Mesenchymal stem cell (in vitro differentiated cells and primary cell): ENCODE measurements around the gene SZT2.

ENCODE experiments used
- DNase-seq: peaks from one replicate; pipeline ENCODE4 v3.0.0-alpha.2; 2013
- H2AFZ ChIP-seq: one replicate; pipeline ENCODE4 v1.6.1; 2013; ENCODE audit warnings: low read depth, mild to moderate bottlenecking, control low read depth, inconsistent platforms, low read length, moderate library complexity
- H2AK5ac ChIP-seq: 2 replicates; pipeline ENCODE4 v1.6.1; 2013; ENCODE audit warnings: low read length, moderate library complexity, mild to moderate bottlenecking, inconsistent platforms; ENCODE audit not compliant: severe bottlenecking
- H2BK120ac ChIP-seq: one replicate; pipeline ENCODE4 v1.6.1; 2013; ENCODE audit warnings: low read depth, mild to moderate bottlenecking, inconsistent platforms, low read length, moderate library complexity
- H2BK12ac ChIP-seq, 2 experiments: one replicate each; pipeline ENCODE4 v1.6.1; 2013; ENCODE audit warnings: inconsistent platforms in 2 of 2, low read length in 2 of 2, mild to moderate bottlenecking in 2 of 2, moderate library complexity in 2 of 2, control low read depth in 1 of 2
- H2BK15ac ChIP-seq: one replicate; pipeline ENCODE4 v1.6.1; 2013; ENCODE audit warnings: mild to moderate bottlenecking, low read depth, inconsistent platforms; ENCODE audit not compliant: poor library complexity, severe bottlenecking
- H2BK5ac ChIP-seq: 2 replicates; pipeline ENCODE4 v1.6.1; 2013; ENCODE audit warnings: low read depth, mild to moderate bottlenecking, low read length, control low read depth, inconsistent platforms; ENCODE audit not compliant: poor library complexity, severe bottlenecking
- H3K14ac ChIP-seq, 2 experiments: one replicate each; pipeline ENCODE4 v1.6.1; 2013; ENCODE audit warnings: inconsistent platforms in 2 of 2, low read length in 2 of 2, control low read depth in 1 of 2, mild to moderate bottlenecking in 1 of 2, moderate library complexity in 1 of 2
- H3K18ac ChIP-seq, 2 experiments: one replicate each; pipeline ENCODE4 v1.6.1; 2013; ENCODE audit warnings: inconsistent platforms in 2 of 2, low read length in 2 of 2, control low read depth in 1 of 2, low read depth in 1 of 2, mild to moderate bottlenecking in 1 of 2
- H3K23ac ChIP-seq, 2 experiments: one replicate each; pipeline ENCODE4 v1.6.1; 2013; ENCODE audit warnings: inconsistent platforms in 2 of 2, low read length in 2 of 2, mild to moderate bottlenecking in 2 of 2, moderate library complexity in 2 of 2, control low read depth in 1 of 2
- H3K27ac ChIP-seq: 2 replicates; pipeline ENCODE4 v1.5.1; 2013; ENCODE audit warnings: mild to moderate bottlenecking, moderate library complexity, low read length, control low read depth, inconsistent platforms; ENCODE audit not compliant: poor library complexity, severe bottlenecking
- H3K27me3 ChIP-seq, 2 experiments: 2 replicates each; pipeline versions ENCODE4 v1.6.1 to v1.7.0; 2013; ENCODE audit warnings: low read length in 2 of 2, mild to moderate bottlenecking in 2 of 2, moderate library complexity in 2 of 2, control low read depth in 1 of 2, inconsistent platforms in 1 of 2; ENCODE audit not compliant: control insufficient read depth in 1 of 2, insufficient read depth in 1 of 2
- H3K36me3 ChIP-seq, 2 experiments: 2 replicates each; pipeline versions ENCODE4 v1.6.1 to v1.7.0; 2013; ENCODE audit warnings: low read length in 2 of 2, control low read depth in 1 of 2, inconsistent platforms in 1 of 2, low read depth in 1 of 2, mild to moderate bottlenecking in 1 of 2; ENCODE audit not compliant: insufficient read depth in 2 of 2, control insufficient read depth in 1 of 2
- H3K4ac ChIP-seq, 2 experiments: one replicate each; pipeline ENCODE4 v1.6.1; 2013; ENCODE audit warnings: inconsistent platforms in 2 of 2, low read length in 2 of 2, mild to moderate bottlenecking in 2 of 2, moderate library complexity in 2 of 2, control low read depth in 1 of 2, low read depth in 1 of 2
- H3K4me1 ChIP-seq: 2 replicates; pipeline ENCODE4 v1.6.1; 2013; ENCODE audit warnings: low read depth, low read length, control low read depth; ENCODE audit not compliant: control insufficient read depth, insufficient read depth
- H3K4me2 ChIP-seq: 2 replicates; pipeline ENCODE4 v1.6.1; 2013; ENCODE audit warnings: low read length, mild to moderate bottlenecking, inconsistent platforms; ENCODE audit not compliant: poor library complexity, severe bottlenecking
- H3K4me3 ChIP-seq, 2 experiments: 2 replicates each; pipeline versions ENCODE4 v1.5.1 to v1.7.0; 2013; ENCODE audit warnings: low read length in 2 of 2, mild to moderate bottlenecking in 2 of 2, control low read depth in 1 of 2, low read depth in 1 of 2; ENCODE audit not compliant: insufficient read depth in 1 of 2
- H3K79me1 ChIP-seq: replicated peaks from 2 replicates; pipeline ENCODE4 v1.6.1; 2013; ENCODE audit warnings: mild to moderate bottlenecking, control low read depth, low read length, inconsistent platforms; ENCODE audit not compliant: poor library complexity, severe bottlenecking
- H3K9ac ChIP-seq: 2 replicates; pipeline ENCODE4 v1.7.0; 2013; ENCODE audit warnings: mild to moderate bottlenecking, low read length, moderate library complexity
- H3K9me3 ChIP-seq: 2 replicates; pipeline ENCODE4 v1.7.0; 2013; ENCODE audit warnings: mild to moderate bottlenecking, low read length; ENCODE audit not compliant: control insufficient read depth
- H4K8ac ChIP-seq: one replicate; pipeline ENCODE4 v1.6.1; 2013; ENCODE audit warnings: inconsistent platforms, mild to moderate bottlenecking, low read length, moderate library complexity
- H4K91ac ChIP-seq: one replicate; pipeline ENCODE4 v1.6.1; 2013; ENCODE audit warnings: mild to moderate bottlenecking, low read length, inconsistent platforms
- WGBS: methylation state at CpG from one replicate; pipeline ENCODE4 v1.1.7; 2013; ENCODE audit warnings: mixed read lengths; 5-methylcytosine and 5-hydroxymethylcytosine counted together

The SZT2 gene

DNA sequence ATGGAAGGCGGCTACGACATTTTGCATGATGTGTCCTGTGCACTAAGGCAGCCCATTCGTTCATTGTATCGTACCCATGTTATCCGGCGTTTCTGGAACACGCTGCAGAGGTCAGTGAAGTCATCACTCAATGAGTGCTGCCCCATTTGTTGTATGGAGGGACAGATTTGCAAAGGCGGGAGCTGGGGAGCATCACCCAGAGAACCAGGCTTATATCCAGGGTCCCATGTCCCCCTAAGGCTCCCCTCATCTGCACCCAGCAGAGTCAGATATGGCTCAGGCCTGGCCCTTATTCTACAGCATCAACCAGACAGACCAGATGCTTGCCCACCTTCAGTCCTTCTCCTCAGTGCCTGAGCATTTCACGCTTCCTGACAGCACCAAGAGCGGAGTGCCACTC lies 31.2 kb downstream of the SZT2 start:
- DNase-seq = no peak
- H3K14ac ChIP-seq = no peak overlapping the region
- H3K23ac ChIP-seq = no peak overlapping the region
- H4K91ac ChIP-seq = no peak overlapping the region
- H2BK12ac ChIP-seq = no peak overlapping the region
- H2BK120ac ChIP-seq = no peak overlapping the region
- H3K9me3 ChIP-seq = no peaks in the 10 kb centered on the region
- H3K4me3 ChIP-seq = no peak overlapping the region
- H3K27me3 ChIP-seq = no peaks in the 10 kb centered on the region
- over 99% methylated on average over 10 of the region's 10 CpGs for WGBS
- no peak overlapping the region for H3K18ac ChIP-seq
- no peaks in the 10 kb centered on the region for H3K4me1 ChIP-seq
- no peak overlapping the region for H3K9ac ChIP-seq
- peaks cover 82 to 98% of the 10 kb centered on the region in 2 experiments for H3K36me3 ChIP-seq
- H2BK5ac ChIP-seq = no peak overlapping the region
- H4K8ac ChIP-seq = no peak overlapping the region
- H2BK15ac ChIP-seq = no peak overlapping the region
- H3K4ac ChIP-seq = no peak overlapping the region
- no peak overlapping the region for H2AFZ ChIP-seq
- peaks cover 4% of the 10 kb centered on the region for H3K79me1 ChIP-seq
- H3K27ac ChIP-seq = no peak overlapping the region
- H3K4me2 ChIP-seq = no peak overlapping the region
- H2AK5ac ChIP-seq = no peak overlapping the region

DNA sequence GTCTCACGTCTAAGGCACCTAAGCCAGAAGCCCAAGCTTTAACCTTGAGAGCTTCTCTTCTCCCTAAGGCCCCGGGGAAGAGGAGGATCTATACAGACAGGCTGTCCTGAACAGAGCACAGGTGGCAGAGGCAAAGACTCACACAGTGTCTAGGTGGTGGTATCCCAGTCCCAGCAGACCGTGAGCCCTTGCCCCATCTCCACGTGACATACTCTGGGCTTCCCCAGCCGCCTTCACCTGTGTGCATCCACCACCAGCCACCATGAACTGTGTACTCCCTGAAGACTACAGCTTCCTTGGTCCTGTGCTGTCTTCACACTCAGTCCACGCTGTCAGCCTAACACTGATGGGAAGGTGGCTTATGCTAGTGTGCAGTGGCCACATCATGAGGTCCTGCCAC lies 31.7 kb downstream of the SZT2 start:
- no peak overlapping the region for H2BK120ac ChIP-seq
- H3K18ac ChIP-seq = no peak overlapping the region
- DNase-seq = no peak
- H3K4me1 ChIP-seq = no peaks in the 10 kb centered on the region
- no peak overlapping the region for H2BK15ac ChIP-seq
- H3K4me3 ChIP-seq = no peak overlapping the region
- H2BK12ac ChIP-seq = no peak overlapping the region
- no peak overlapping the region for H4K91ac ChIP-seq
- no peaks in the 10 kb centered on the region for H3K9me3 ChIP-seq
- no peak overlapping the region for H3K27ac ChIP-seq
- no peak overlapping the region for H3K4ac ChIP-seq
- H2AK5ac ChIP-seq = no peak overlapping the region
- H4K8ac ChIP-seq = no peak overlapping the region
- WGBS = 94% methylated on average over 6 of the region's 6 CpGs
- H3K79me1 ChIP-seq = peaks cover 4% of the 10 kb centered on the region
- H3K4me2 ChIP-seq = no peak overlapping the region
- peaks cover 82 to 98% of the 10 kb centered on the region in 2 experiments for H3K36me3 ChIP-seq
- H2AFZ ChIP-seq = no peak overlapping the region
- no peaks in the 10 kb centered on the region for H3K27me3 ChIP-seq
- H3K14ac ChIP-seq = no peak overlapping the region
- H2BK5ac ChIP-seq = no peak overlapping the region
- H3K23ac ChIP-seq = no peak overlapping the region
- no peak overlapping the region for H3K9ac ChIP-seq

DNA sequence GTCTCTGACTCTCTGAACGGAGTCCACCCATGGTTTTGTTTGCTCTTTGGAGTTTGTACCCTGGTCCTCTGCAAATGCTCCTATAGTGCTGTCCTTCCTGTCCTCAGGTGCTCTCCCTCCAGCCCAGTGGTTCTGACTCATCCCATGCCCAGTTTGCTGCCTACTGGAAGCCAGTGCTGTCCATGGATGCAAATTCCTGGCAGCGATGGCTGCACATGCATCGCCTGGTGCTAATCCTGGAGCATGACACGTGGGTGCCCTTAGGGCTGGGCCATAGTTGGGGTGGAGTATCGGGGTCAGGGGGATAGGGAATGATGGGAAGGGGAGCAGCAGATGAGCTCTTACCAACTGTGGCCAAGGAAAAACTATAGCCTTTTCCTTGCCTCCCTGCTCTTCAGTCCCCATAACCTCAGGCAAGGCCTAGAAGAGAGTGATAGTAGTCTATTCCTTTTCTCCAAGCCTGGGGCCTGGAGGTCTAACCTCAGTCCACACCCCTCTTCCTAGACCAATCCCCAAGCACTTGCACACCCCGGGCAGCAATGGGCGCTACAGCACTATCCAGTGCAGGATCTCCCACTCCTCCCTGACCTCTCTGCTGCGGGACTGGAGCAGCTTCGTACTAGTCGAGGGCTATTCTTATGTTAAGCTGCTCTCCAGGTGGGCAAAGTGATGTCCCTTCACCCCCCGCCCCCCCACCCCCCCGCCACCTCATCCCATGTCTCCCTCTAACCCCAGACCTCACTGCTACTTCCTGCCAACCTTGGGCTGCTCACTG lies 32.5 kb downstream of the SZT2 start:
- H3K23ac ChIP-seq = no peak overlapping the region
- no peaks in the 10 kb centered on the region for H3K27me3 ChIP-seq
- H3K4ac ChIP-seq = no peak overlapping the region
- no peak overlapping the region for H2BK15ac ChIP-seq
- no peaks in the 10 kb centered on the region for H3K4me1 ChIP-seq
- no peak overlapping the region for H2AFZ ChIP-seq
- H3K36me3 ChIP-seq = peaks cover 87 to 98% of the 10 kb centered on the region in 2 experiments
- no peak overlapping the region for H3K18ac ChIP-seq
- H2BK12ac ChIP-seq = no peak overlapping the region
- H3K14ac ChIP-seq = no peak overlapping the region
- H3K4me2 ChIP-seq = no peak overlapping the region
- H3K9ac ChIP-seq = no peak overlapping the region
- H2BK5ac ChIP-seq = no peak overlapping the region
- H3K9me3 ChIP-seq = no peaks in the 10 kb centered on the region
- H3K4me3 ChIP-seq = no peak overlapping the region
- 92% methylated on average over 9 of the region's 12 CpGs for WGBS
- peaks cover 4% of the 10 kb centered on the region for H3K79me1 ChIP-seq
- H3K27ac ChIP-seq = no peak overlapping the region
- H2BK120ac ChIP-seq = no peak overlapping the region
- H4K91ac ChIP-seq = no peak overlapping the region
- no peak overlapping the region for H4K8ac ChIP-seq
- no peak overlapping the region for H2AK5ac ChIP-seq
- DNase-seq = no peak

DNA sequence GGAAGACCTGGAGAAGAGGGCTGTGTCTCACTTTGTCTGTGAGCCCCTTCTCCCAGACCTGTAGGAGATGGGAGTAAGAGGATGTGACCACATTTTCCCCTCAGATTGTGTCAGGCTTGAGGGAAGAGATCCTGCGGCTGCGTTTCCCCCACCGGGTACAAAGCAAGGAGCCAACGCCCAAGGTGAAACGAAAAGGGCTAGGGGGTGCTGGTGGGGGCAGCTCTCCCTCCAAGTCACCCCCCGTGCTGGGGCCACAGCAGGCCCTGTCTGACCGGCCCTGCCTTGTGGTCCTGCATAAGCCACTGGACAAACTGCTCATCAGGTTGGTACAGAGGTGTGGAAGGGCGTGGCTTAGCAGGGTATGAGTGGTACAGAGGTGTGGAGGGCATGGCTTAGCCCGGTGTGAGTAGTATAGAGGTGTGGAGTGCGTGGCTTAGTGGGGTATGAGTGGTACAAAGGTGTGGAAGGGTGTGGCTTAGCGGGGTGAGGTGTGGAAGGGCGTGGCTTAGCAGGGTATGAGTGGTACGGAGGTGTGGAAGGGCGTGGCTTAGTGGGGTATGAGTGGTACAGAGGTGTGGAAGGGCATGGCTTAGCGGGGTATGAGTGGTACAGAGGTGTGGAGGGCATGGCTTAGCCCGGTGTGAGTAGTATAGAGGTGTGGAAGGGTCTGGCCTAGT lies 33.4 kb downstream of the SZT2 start:
- no peak overlapping the region for H2AK5ac ChIP-seq
- H3K9me3 ChIP-seq = no peaks in the 10 kb centered on the region
- H3K4me2 ChIP-seq = no peak overlapping the region
- H3K79me1 ChIP-seq = peaks cover 4% of the 10 kb centered on the region
- H2BK15ac ChIP-seq = no peak overlapping the region
- no peak overlapping the region for H3K4ac ChIP-seq
- no peaks in the 10 kb centered on the region for H3K4me1 ChIP-seq
- H3K23ac ChIP-seq = no peak overlapping the region
- H4K8ac ChIP-seq = no peak overlapping the region
- no peak overlapping the region for H3K27ac ChIP-seq
- no peak for DNase-seq
- no peaks in the 10 kb centered on the region for H3K27me3 ChIP-seq
- no peak overlapping the region for H3K9ac ChIP-seq
- no peak overlapping the region for H3K4me3 ChIP-seq
- 97% methylated on average over 16 of the region's 16 CpGs for WGBS
- H2AFZ ChIP-seq = no peak overlapping the region
- no peak overlapping the region for H2BK120ac ChIP-seq
- no peak overlapping the region for H2BK12ac ChIP-seq
- peaks cover 95 to 98% of the 10 kb centered on the region in 2 experiments for H3K36me3 ChIP-seq
- no peak overlapping the region for H2BK5ac ChIP-seq
- no peak overlapping the region for H3K18ac ChIP-seq
- H3K14ac ChIP-seq = no peak overlapping the region
- H4K91ac ChIP-seq = no peak overlapping the region
